Measurements from ENCODE around the gene DENND1C. TPM values are rescaled to one million over a fixed set of nuclear protein-coding genes. Genes with fewer than 3 reads are reported as not detected.
A peak's percentile ranks its signal among the peaks of the same experiment; 100 is the strongest.

DENND1C gene
- total and polyA plus RNA-seq, 2 experiments from 2014 or later = 3.1 to 6.1 TPM

DNA sequence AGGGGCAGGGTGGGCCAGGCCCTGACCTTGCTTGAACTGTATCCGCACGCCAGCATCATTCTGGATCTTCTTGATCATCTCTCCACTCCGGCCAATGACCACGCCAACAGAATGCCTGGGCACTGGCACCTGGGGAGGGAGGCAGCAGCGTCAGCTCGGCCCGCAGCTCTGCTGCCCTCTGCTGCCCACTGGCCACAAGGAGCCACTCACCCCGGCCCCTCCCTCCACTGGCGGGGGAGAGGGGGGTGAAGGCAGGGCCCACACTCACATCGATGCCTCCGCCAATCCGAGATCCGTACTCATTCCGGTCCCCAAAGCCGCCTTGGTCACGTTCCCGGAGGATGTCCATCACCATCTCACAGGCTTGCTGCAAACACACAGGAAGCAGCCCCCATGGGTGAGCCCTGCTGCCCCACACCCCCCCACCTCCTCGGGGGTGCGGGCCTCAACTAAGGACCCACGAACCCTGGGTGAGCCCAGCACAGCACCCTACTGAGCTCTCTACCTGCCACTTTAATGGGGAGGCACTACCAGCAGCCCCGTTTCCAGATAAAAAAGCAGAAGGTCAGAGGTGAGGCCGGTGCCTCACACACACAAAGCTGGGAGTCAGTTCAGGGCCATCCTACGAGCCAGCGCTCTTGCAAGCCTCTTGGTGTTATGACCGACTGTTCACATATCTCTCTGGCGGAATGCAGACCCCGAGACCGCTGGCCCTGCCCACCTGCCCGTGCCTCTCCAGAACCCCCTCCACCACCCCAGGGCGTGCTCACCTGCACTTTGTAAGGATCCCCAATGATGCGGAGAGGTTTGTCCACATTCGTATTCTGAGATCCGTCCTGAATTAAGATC lies 63.6 kb downstream of the DENND1C start:
- Histone ChIP-seq H3K27me3 (ENCODE audit: insufficient read depth) (no peaks in the 10 kb centered on the region), H2AFZ (no peak overlapping the region), H3K4me3 (no peak overlapping the region), H3K4me2 (no peak overlapping the region), H3K36me3 (ENCODE audit: insufficient read depth) (peaks cover 43% of the 10 kb centered on the region), H3K4me1 (ENCODE audit: insufficient read depth) (peaks cover 10% of the 10 kb centered on the region; the same call in 1 of the 2 replicates), H3F3A (replicated peaks; ENCODE audit: low read depth) (peaks cover 23% of the 10 kb centered on the region; the same call in 1 of the 2 replicates), H3K27ac (ENCODE audit: low read depth) (no peak overlapping the region), H3K79me2 (replicated peaks; ENCODE audit: insufficient read depth) (peaks cover 48% of the 10 kb centered on the region), H4K20me1 (replicated peaks; ENCODE audit: insufficient read depth) (peaks cover 44% of the 10 kb centered on the region), H3K9me2 (ENCODE audit: insufficient read depth) (no peaks in the 10 kb centered on the region)
- TF ChIP-seq ZNF114 (CRISPR knock-in tag; IDR thresholded peaks at IDR 0.05) = no peak
- TF ChIP-seq, protein P1, sequence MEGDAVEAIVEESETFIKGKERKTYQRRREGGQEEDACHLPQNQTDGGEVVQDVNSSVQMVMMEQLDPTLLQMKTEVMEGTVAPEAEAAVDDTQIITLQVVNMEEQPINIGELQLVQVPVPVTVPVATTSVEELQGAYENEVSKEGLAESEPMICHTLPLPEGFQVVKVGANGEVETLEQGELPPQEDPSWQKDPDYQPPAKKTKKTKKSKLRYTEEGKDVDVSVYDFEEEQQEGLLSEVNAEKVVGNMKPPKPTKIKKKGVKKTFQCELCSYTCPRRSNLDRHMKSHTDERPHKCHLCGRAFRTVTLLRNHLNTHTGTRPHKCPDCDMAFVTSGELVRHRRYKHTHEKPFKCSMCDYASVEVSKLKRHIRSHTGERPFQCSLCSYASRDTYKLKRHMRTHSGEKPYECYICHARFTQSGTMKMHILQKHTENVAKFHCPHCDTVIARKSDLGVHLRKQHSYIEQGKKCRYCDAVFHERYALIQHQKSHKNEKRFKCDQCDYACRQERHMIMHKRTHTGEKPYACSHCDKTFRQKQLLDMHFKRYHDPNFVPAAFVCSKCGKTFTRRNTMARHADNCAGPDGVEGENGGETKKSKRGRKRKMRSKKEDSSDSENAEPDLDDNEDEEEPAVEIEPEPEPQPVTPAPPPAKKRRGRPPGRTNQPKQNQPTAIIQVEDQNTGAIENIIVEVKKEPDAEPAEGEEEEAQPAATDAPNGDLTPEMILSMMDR (conservative IDR thresholded peaks at IDR 0.05; ENCODE audit: low read depth in 2 of 2) = peak; percentile 23 to 63; a peak in 3 of 4 replicates
- H3K4me1 Mint-ChIP-seq = peaks cover 25% of the 10 kb centered on the region
- ATAC-seq = peak; percentile 32
- H3K9me3 Mint-ChIP-seq = no peaks in the 10 kb centered on the region; the same call in 1 of the 3 replicates
- peak; percentile 48 for DNase-seq (ENCODE audit: low spot score)
- H3K27ac Mint-ChIP-seq = no peak overlapping the region
- H3K4me3 Mint-ChIP-seq = no peak overlapping the region
- H3K27me3 Mint-ChIP-seq (ENCODE audit: insufficient read depth, low read depth, poor library complexity) = peaks cover 10% of the 10 kb centered on the region
- H3K36me3 Mint-ChIP-seq (ENCODE audit: low read depth) = peaks cover 95% of the 10 kb centered on the region

Small RNA genes within 50 kb of the gene (small RNA-seq; reads per million reads assigned to genes)
- not detected for gene AC010503.2 (ENCODE audit: low replicate concordance)

Other genes with a start within 250 kb of the DENND1C start
- 15.4 and 23.4 TPM in 2 replicates for gene MLLT1, start 201.8 kb downstream of the DENND1C start, total RNA-seq (2014; rRNA removed; shearing (Covaris generic))
- 17.8 and 19.9 TPM in 2 replicates for gene MLLT1, start 201.8 kb downstream of the DENND1C start, polyA plus RNA-seq (2016; fragmentation: Nextera tagmentation; extraction: Ambion mirVana)
- not detected in 2 replicates for gene ACER1, start 148.2 kb downstream of the DENND1C start, total RNA-seq (2014; rRNA removed; shearing (Covaris generic))
- not detected in 2 replicates for gene ACER1, start 148.2 kb downstream of the DENND1C start, polyA plus RNA-seq (2016; fragmentation: Nextera tagmentation; extraction: Ambion mirVana)
- gene CLPP, start 120.3 kb downstream of the DENND1C start, total RNA-seq (2014; rRNA removed; shearing (Covaris generic)) = 96.7 and 110 TPM in 2 replicates
- gene CLPP, start 120.3 kb downstream of the DENND1C start, polyA plus RNA-seq (2016; fragmentation: Nextera tagmentation; extraction: Ambion mirVana) = 65.7 and 76.4 TPM in 2 replicates
- gene ALKBH7, start 109.0 kb downstream of the DENND1C start, total RNA-seq (2014; rRNA removed; shearing (Covaris generic)) = 52.0 and 75.4 TPM in 2 replicates
- gene ALKBH7, start 109.0 kb downstream of the DENND1C start, polyA plus RNA-seq (2016; fragmentation: Nextera tagmentation; extraction: Ambion mirVana) = 66.3 and 76.1 TPM in 2 replicates
- gene PSPN, start 105.9 kb downstream of the DENND1C start, total RNA-seq (2014; rRNA removed; shearing (Covaris generic)) = 0.93 and 1.2 TPM in 2 replicates
- gene PSPN, start 105.9 kb downstream of the DENND1C start, polyA plus RNA-seq (2016; fragmentation: Nextera tagmentation; extraction: Ambion mirVana) = 0.82 and 1.5 TPM in 2 replicates
- 44.4 and 65.5 TPM in 2 replicates for gene GTF2F1, start 88.6 kb downstream of the DENND1C start, total RNA-seq (2014; rRNA removed; shearing (Covaris generic))
- 62.1 and 76.1 TPM in 2 replicates for gene GTF2F1, start 88.6 kb downstream of the DENND1C start, polyA plus RNA-seq (2016; fragmentation: Nextera tagmentation; extraction: Ambion mirVana)
- gene KHSRP, start 57.0 kb downstream of the DENND1C start, total RNA-seq (2014; rRNA removed; shearing (Covaris generic)) = 359 and 367 TPM in 2 replicates
- gene KHSRP, start 57.0 kb downstream of the DENND1C start, polyA plus RNA-seq (2016; fragmentation: Nextera tagmentation; extraction: Ambion mirVana) = 129 and 144 TPM in 2 replicates
- gene SLC25A41, start 48.0 kb downstream of the DENND1C start, total RNA-seq (2014; rRNA removed; shearing (Covaris generic)) = 0.35 TPM in 1 of 2 replicates, not detected in the other
- gene SLC25A41, start 48.0 kb downstream of the DENND1C start, polyA plus RNA-seq (2016; fragmentation: Nextera tagmentation; extraction: Ambion mirVana) = 0.23 and 0.24 TPM in 2 replicates
- 90.5 and 96.4 TPM in 2 replicates for gene SLC25A23, start 22.0 kb downstream of the DENND1C start, total RNA-seq (2014; rRNA removed; shearing (Covaris generic))
- 25.1 and 25.7 TPM in 2 replicates for gene SLC25A23, start 22.0 kb downstream of the DENND1C start, polyA plus RNA-seq (2016; fragmentation: Nextera tagmentation; extraction: Ambion mirVana)
- gene CRB3, start 17.5 kb downstream of the DENND1C start, total RNA-seq (2014; rRNA removed; shearing (Covaris generic)) = 32.2 and 44.4 TPM in 2 replicates
- 11.8 and 16.6 TPM in 2 replicates for gene CRB3, start 17.5 kb downstream of the DENND1C start, polyA plus RNA-seq (2016; fragmentation: Nextera tagmentation; extraction: Ambion mirVana)
- gene TUBB4A, start 20.5 kb upstream of the DENND1C start, total RNA-seq (2014; rRNA removed; shearing (Covaris generic)) = 31.1 and 41.7 TPM in 2 replicates
- 32.9 and 34.6 TPM in 2 replicates for gene TUBB4A, start 20.5 kb upstream of the DENND1C start, polyA plus RNA-seq (2016; fragmentation: Nextera tagmentation; extraction: Ambion mirVana)
- gene TNFSF9, start 49.2 kb upstream of the DENND1C start, total RNA-seq (2014; rRNA removed; shearing (Covaris generic)) = 5.3 and 9.1 TPM in 2 replicates
- 2.6 and 2.8 TPM in 2 replicates for gene TNFSF9, start 49.2 kb upstream of the DENND1C start, polyA plus RNA-seq (2016; fragmentation: Nextera tagmentation; extraction: Ambion mirVana)
- 2.0 and 7.3 TPM in 2 replicates for gene CD70, start 109.4 kb upstream of the DENND1C start, total RNA-seq (2014; rRNA removed; shearing (Covaris generic))
- 7.1 and 7.3 TPM in 2 replicates for gene CD70, start 109.4 kb upstream of the DENND1C start, polyA plus RNA-seq (2016; fragmentation: Nextera tagmentation; extraction: Ambion mirVana)
- gene TNFSF14, start 188.4 kb upstream of the DENND1C start, total RNA-seq (2014; rRNA removed; shearing (Covaris generic)) = not detected in 2 replicates
- not detected in 2 replicates for gene TNFSF14, start 188.4 kb upstream of the DENND1C start, polyA plus RNA-seq (2016; fragmentation: Nextera tagmentation; extraction: Ambion mirVana)
- 4.8 and 17.7 TPM in 2 replicates for gene C3, start 238.9 kb upstream of the DENND1C start, total RNA-seq (2014; rRNA removed; shearing (Covaris generic))
- 5.1 and 7.5 TPM in 2 replicates for gene C3, start 238.9 kb upstream of the DENND1C start, polyA plus RNA-seq (2016; fragmentation: Nextera tagmentation; extraction: Ambion mirVana)